ENCODE results near the gene SLC41A3. TPM values are rescaled to one million over a fixed set of nuclear protein-coding genes. Genes with fewer than 3 reads are reported as not detected.

SLC41A3 gene
- total RNA-seq, 1 donor from 2014 or later = 58.8 TPM

GRCh38 chr3:126125341-126125740 lies 41.4 kb upstream of the SLC41A3 start:
- no peak for TF ChIP-seq CTCF (conservative IDR thresholded peaks at IDR 0.05)
- Mint-ChIP-seq H3K27me3 (ENCODE audit: low read depth) (no peaks in the 10 kb centered on the region), H3K4me1 (no peaks in the 10 kb centered on the region), H3K4me3 (no peak overlapping the region), H3K27ac (ENCODE audit: unreplicated experiment) (no peak overlapping the region), H3K9me3 (no peaks in the 10 kb centered on the region), H3K36me3 (ENCODE audit: low read depth) (no peaks in the 10 kb centered on the region)
- DNase-seq (ENCODE audit: low read depth, low spot score) = no peak

- no peak for TF ChIP-seq CTCF (conservative IDR thresholded peaks at IDR 0.05)
- no peak for DNase-seq (ENCODE audit: low read depth, low spot score)
- Mint-ChIP-seq H3K27me3 (ENCODE audit: low read depth) (no peaks in the 10 kb centered on the region), H3K9me3 (no peaks in the 10 kb centered on the region), H3K4me1 (no peaks in the 10 kb centered on the region), H3K4me3 (no peak overlapping the region), H3K36me3 (ENCODE audit: low read depth) (no peaks in the 10 kb centered on the region), H3K27ac (ENCODE audit: unreplicated experiment) (no peak overlapping the region)
These were observed 41.0 kb upstream of the SLC41A3 start for GRCh38 chr3:126124896-126125295.

- H3K4me3 Mint-ChIP-seq = no peak overlapping the region
These were observed 40.4 kb upstream of the SLC41A3 start for GRCh38 chr3:126124148-126124868.

GRCh38 chr3:126121632-126122031 lies 37.7 kb upstream of the SLC41A3 start:
- no peaks in the 10 kb centered on the region for H3K27me3 Mint-ChIP-seq (ENCODE audit: low read depth)
- TF ChIP-seq CTCF (conservative IDR thresholded peaks at IDR 0.05) = no peak
- no peak for DNase-seq (ENCODE audit: low read depth, low spot score)
- H3K36me3 Mint-ChIP-seq (ENCODE audit: low read depth) = peaks cover 3% of the 10 kb centered on the region
- H3K9me3 Mint-ChIP-seq = no peaks in the 10 kb centered on the region
- no peak overlapping the region for H3K4me3 Mint-ChIP-seq
- no peaks in the 10 kb centered on the region for H3K4me1 Mint-ChIP-seq
- no peak overlapping the region for H3K27ac Mint-ChIP-seq (ENCODE audit: unreplicated experiment)

More at GRCh38 chr3:126124148-126124868, 40.4 kb upstream of the SLC41A3 start:
- no peaks in the 10 kb centered on the region for H3K27me3 Mint-ChIP-seq (ENCODE audit: low read depth)
- peaks cover 3% of the 10 kb centered on the region for H3K36me3 Mint-ChIP-seq (ENCODE audit: low read depth)
- TF ChIP-seq CTCF (conservative IDR thresholded peaks at IDR 0.05) = no peak
- H3K27ac Mint-ChIP-seq (ENCODE audit: unreplicated experiment) = no peak overlapping the region
- no peaks in the 10 kb centered on the region for H3K9me3 Mint-ChIP-seq
- DNase-seq (ENCODE audit: low read depth, low spot score) = no peak
- H3K4me1 Mint-ChIP-seq = no peaks in the 10 kb centered on the region

GRCh38 chr3:126121074-126121473 lies 37.1 kb upstream of the SLC41A3 start:
- H3K4me1 Mint-ChIP-seq = no peaks in the 10 kb centered on the region
- H3K9me3 Mint-ChIP-seq = no peaks in the 10 kb centered on the region
- no peak for TF ChIP-seq CTCF (conservative IDR thresholded peaks at IDR 0.05)
- H3K36me3 Mint-ChIP-seq (ENCODE audit: low read depth) = peaks cover 3% of the 10 kb centered on the region
- no peak for DNase-seq (ENCODE audit: low read depth, low spot score)
- no peaks in the 10 kb centered on the region for H3K27me3 Mint-ChIP-seq (ENCODE audit: low read depth)
- no peak overlapping the region for H3K27ac Mint-ChIP-seq (ENCODE audit: unreplicated experiment)
- no peak overlapping the region for H3K4me3 Mint-ChIP-seq
